HG03139 (cell line): ENCODE results near the gene G3BP1.
A peak's percentile ranks its signal among the peaks of the same experiment; 100 is the strongest.
"Not testable (repeated sequence)": the region's sequence is repeated elsewhere in the genome, so short reads cannot be mapped to it uniquely, and the experiment has no call there.

Source experiments
- ATAC-seq: cut with Tn5 transposase; IDR thresholded peaks from one replicate; pipeline ENCODE4 v1.9.1; 2021; ENCODE audit not compliant: unreplicated experiment

Gene G3BP1

GRCh38 chr5:151771259-151772028, at the start of gene G3BP1:
Gene G3BP1 (plus strand): TSS chr5:151771954. CDS start chr5:151786621, 14,667 bp downstream.
- peak; percentile 79 for ATAC-seq

GRCh38 chr5:151722546-151722945, 49.2 kb upstream of the G3BP1 start:
- ATAC-seq: no peak

- ATAC-seq: no peak
These were observed 47.4 kb upstream of the G3BP1 start for GRCh38 chr5:151724360-151724759.

GRCh38 chr5:151729597-151729996, 42.2 kb upstream of the G3BP1 start:
- ATAC-seq: not testable (repeated sequence)

GRCh38 chr5:151730381-151730780, 41.4 kb upstream of the G3BP1 start:
- no peak for ATAC-seq

- no peak for ATAC-seq
These were observed 38.2 kb upstream of the G3BP1 start for GRCh38 chr5:151733358-151734063.

- ATAC-seq: no peak
These were observed 37.7 kb upstream of the G3BP1 start for GRCh38 chr5:151734064-151734408.

- ATAC-seq: no peak
These were observed 36.1 kb upstream of the G3BP1 start for GRCh38 chr5:151735646-151736045.

GRCh38 chr5:151737431-151737830, 34.3 kb upstream of the G3BP1 start:
- no peak for ATAC-seq

GRCh38 chr5:151738125-151738848, 33.5 kb upstream of the G3BP1 start:
- no peak for ATAC-seq

- ATAC-seq: no peak
These were observed 32.4 kb upstream of the G3BP1 start for GRCh38 chr5:151739395-151739794.

GRCh38 chr5:151739939-151740335, 31.8 kb upstream of the G3BP1 start:
- no peak for ATAC-seq

- peak; percentile 72 for ATAC-seq
These were observed 31.3 kb upstream of the G3BP1 start for GRCh38 chr5:151740336-151740942.

- ATAC-seq: no peak
These were observed 30.8 kb upstream of the G3BP1 start for GRCh38 chr5:151740958-151741373.

- no peak for ATAC-seq
These were observed 29.9 kb upstream of the G3BP1 start for GRCh38 chr5:151741678-151742423.

GRCh38 chr5:151742870-151743294, 28.9 kb upstream of the G3BP1 start:
- no peak for ATAC-seq

GRCh38 chr5:151743530-151743929, 28.2 kb upstream of the G3BP1 start:
- ATAC-seq: no peak

- peak; percentile 35 for ATAC-seq
These were observed 26.6 kb upstream of the G3BP1 start for GRCh38 chr5:151745071-151745705.

- no peak for ATAC-seq
These were observed 21.6 kb upstream of the G3BP1 start for GRCh38 chr5:151750121-151750520.

- no peak for ATAC-seq
These were observed 20.7 kb upstream of the G3BP1 start for GRCh38 chr5:151751091-151751490.
